Thoracic aorta (tissue), 2 donors: Measurements from ENCODE around the gene PDXK. TPM values are rescaled to one million over a fixed set of nuclear protein-coding genes. Genes with fewer than 3 reads are reported as not detected.

ENCODE experiments used
- ATAC-seq: fragments of 150-250 bp; one replicate; pipeline ENCODE4 v1.8.0; 2017; ENCODE audit warnings: low read depth; ENCODE audit not compliant: insufficient number of reproducible peaks, low FRiP score
- DNase-seq: peaks from one replicate; pipeline ENCODE4 v3.0.0-alpha.2; 2020; ENCODE audit warnings: low spot score
- H3K27ac ChIP-seq, 2 donors: fragments of 200-600 bp; sonication (generic); 1 replicate in 1 of 2; 2 replicates in 1 of 2; pipeline ENCODE4 v1.5.1; 2016; ENCODE audit warnings: mild to moderate bottlenecking in 2 of 2, moderate library complexity in 2 of 2
- H3K27me3 ChIP-seq: fragments of 200-600 bp; sonication (generic); replicated peaks from 2 replicates; pipeline ENCODE4 v1.6.0; 2016; ENCODE audit warnings: mild to moderate bottlenecking; ENCODE audit not compliant: insufficient read depth
- H3K36me3 ChIP-seq: fragments of 200-600 bp; sonication (generic); one replicate; pipeline ENCODE4 v1.5.1; 2016
- H3K4me1 ChIP-seq, 2 donors: fragments of 200-600 bp; sonication (generic); 1 replicate in 1 of 2; 2 replicates in 1 of 2; pipeline versions ENCODE4 v1.5.1 to v1.6.0; 2016; ENCODE audit warnings: low read depth in 2 of 2, mild to moderate bottlenecking in 1 of 2; ENCODE audit not compliant: control insufficient read depth in 1 of 2
- H3K4me3 ChIP-seq: fragments of 200-600 bp; sonication (generic); 2 replicates; pipeline ENCODE4 v1.5.1; 2016; ENCODE audit warnings: mild to moderate bottlenecking
- H3K9me3 ChIP-seq: fragments of 200-600 bp; sonication (generic); 2 replicates; pipeline ENCODE4 v1.5.1; 2016
- CTCF ChIP-seq: fragments of 200-600 bp; sonication (generic); IDR thresholded peaks from one replicate; pipeline ENCODE4 v1.5.1; 2019; ENCODE audit warnings: antibody characterized with exemption
- total RNA-seq, 2 donors: library from RNA; depleted of rRNA; stranded (reverse); fragments of >200 nt; gene quantifications; one replicate each; pipeline versions ENCODE4 v1.1.0 to v1.2.3, GENCODE V29; 2016

The PDXK gene
- total RNA-seq, 2 donors from 2014 or later, result 52.4 to 64.7 TPM

- H3K9me3 ChIP-seq, result no peaks in the 10 kb centered on the region
- no peaks in the 10 kb centered on the region for H3K27me3 ChIP-seq
- DNase-seq, result no peak
- no peak overlapping the region for H3K4me3 ChIP-seq
- H3K27ac ChIP-seq, result no peak overlapping the region
- no peak for ATAC-seq
- peaks cover 34% of the 10 kb centered on the region for H3K36me3 ChIP-seq
- TF ChIP-seq CTCF, result no peak
- H3K4me1 ChIP-seq, result peaks cover 0 to 7% of the 10 kb centered on the region in 2 donors
Observed at GRCh38 chr21:43741423-43742096, 22.6 kb downstream of the PDXK start.

DNA sequence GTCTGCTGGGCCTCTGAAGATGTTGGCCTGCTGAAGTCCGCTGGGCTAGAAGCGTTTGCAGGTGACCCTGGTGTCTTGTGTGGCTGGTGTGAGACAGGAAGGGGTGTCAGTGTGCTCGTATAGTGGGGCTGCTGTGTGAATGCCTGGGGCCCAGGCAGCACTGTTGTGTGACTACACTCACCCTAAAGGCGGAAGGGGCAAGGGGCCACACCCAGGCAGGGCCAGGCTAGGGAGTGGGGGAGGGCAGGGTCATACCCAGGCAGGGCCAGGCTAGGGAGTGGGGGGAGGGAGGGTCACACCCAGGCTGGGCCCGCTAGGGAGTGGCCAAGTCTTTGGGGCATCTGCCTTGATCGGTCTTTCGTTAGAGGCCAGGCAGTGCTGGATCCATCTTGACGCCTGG lies 25.0 kb downstream of the PDXK start:
- no peak for ATAC-seq
- Histone ChIP-seq H3K9me3 (no peaks in the 10 kb centered on the region), H3K4me1 (peaks cover 0 to under 1% of the 10 kb centered on the region in 2 donors), H3K4me3 (no peak overlapping the region), H3K27ac (no peak overlapping the region), H3K36me3 (peaks cover 48% of the 10 kb centered on the region), H3K27me3 (no peaks in the 10 kb centered on the region)
- no peak for TF ChIP-seq CTCF
- DNase-seq, result no peak

DNA sequence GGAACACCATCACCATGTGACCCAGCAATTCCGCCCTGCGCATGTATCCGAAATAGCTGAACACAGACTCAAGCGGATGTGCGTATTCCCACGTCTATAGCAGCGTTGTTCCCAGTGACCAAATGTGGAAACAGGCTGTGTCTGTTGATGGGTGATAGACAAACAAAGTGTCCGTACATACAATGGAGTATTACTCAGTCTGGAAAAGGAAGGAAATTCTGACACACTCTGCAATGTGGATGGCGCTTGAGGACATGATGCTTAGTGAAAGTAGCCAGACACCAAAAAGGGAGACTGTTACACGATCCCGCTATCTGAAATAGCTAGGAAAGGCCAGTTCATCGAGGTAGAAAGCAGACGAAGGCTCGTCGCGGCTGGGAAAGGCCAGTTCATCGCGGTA lies 25.8 kb downstream of the PDXK start:
- H3K4me3 ChIP-seq, result no peak overlapping the region
- no peak for DNase-seq
- peaks cover 0 to 4% of the 10 kb centered on the region in 2 donors for H3K4me1 ChIP-seq
- H3K36me3 ChIP-seq, result peaks cover 48% of the 10 kb centered on the region
- no peak for ATAC-seq
- H3K27ac ChIP-seq, result no peak overlapping the region
- no peak for TF ChIP-seq CTCF
- H3K27me3 ChIP-seq, result no peaks in the 10 kb centered on the region
- no peaks in the 10 kb centered on the region for H3K9me3 ChIP-seq

DNA sequence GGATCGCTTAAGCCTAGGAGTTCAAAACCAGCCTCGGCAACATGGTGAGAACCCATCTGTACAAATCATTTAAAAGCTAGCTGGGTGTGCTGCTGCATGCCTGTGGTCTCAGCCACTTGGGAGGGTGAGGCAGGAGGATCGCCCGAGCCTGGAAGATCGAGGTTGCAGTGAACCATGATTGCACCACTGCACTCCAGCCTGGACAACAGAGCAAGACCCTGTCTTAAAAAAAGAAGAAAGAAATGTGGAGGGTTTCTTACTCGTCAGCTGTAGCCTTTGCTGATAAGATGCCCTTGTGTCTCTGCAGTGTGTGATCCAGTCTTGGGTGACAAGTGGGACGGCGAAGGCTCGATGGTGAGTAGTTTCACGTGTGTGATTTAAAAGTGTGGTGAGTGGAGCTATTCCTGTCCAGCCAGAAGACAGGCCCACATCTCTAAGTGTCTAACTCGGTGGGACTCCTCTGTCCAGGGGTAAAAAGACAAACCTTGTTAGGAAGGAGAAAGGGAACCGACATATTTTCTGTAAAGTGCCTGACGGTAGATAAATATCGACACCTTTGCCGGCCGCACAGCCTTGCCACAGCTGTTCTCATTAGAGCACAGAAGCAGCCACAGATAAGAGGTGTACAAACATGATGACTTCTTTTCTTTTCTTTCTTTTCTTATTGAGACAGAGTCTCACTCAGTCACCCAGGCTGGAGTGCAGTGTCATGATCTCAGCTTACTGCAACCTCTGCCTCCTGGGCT lies 27.0 kb downstream of the PDXK start:
- no peak for TF ChIP-seq CTCF
- ATAC-seq, result no peak
- no peak overlapping the region for H3K27ac ChIP-seq
- H3K4me3 ChIP-seq, result no peak overlapping the region
- DNase-seq, result no peak
- peaks cover 0 to 4% of the 10 kb centered on the region in 2 donors for H3K4me1 ChIP-seq
- peaks cover 55% of the 10 kb centered on the region for H3K36me3 ChIP-seq
- H3K9me3 ChIP-seq, result no peaks in the 10 kb centered on the region
- H3K27me3 ChIP-seq, result no peaks in the 10 kb centered on the region

GRCh38 chr21:43748622-43749021 lies 29.7 kb downstream of the PDXK start:
- Histone ChIP-seq H3K4me1 (peaks cover 0 to 4% of the 10 kb centered on the region in 2 donors), H3K27me3 (no peaks in the 10 kb centered on the region), H3K9me3 (no peaks in the 10 kb centered on the region), H3K36me3 (peaks cover 62% of the 10 kb centered on the region), H3K4me3 (no peak overlapping the region), H3K27ac (no peak overlapping the region)
- DNase-seq, result no peak
- ATAC-seq, result no peak
- TF ChIP-seq CTCF, result no peak
